H1 (cell line): Measurements from ENCODE around the gene PRSS36. TPM values are rescaled to one million over a fixed set of nuclear protein-coding genes. Genes with fewer than 3 reads are reported as not detected.
A peak's percentile ranks its signal among the peaks of the same experiment; 100 is the strongest.

Source experiments
- CTCF ChIA-PET: fragments of 300-600 bp; sonication (Branson Sonifier 250); formaldehyde crosslinking; loops from one replicate; lab custom pipeline; 2021; ENCODE audit not compliant: partially characterized antibody; lab: Charles Lee
- POLR2A ChIA-PET: fragments of 300-600 bp; sonication (Branson Sonifier 250); formaldehyde crosslinking; loops from one replicate; lab custom pipeline; 2021; ENCODE audit warnings: inconsistent platforms; ENCODE audit not compliant: partially characterized antibody; lab: Charles Lee
- DNase-seq, 2 experiments: peaks; one replicate each; pipeline versions ENCODE4 v3.0.0 to v3.0.0-alpha.2; 2010 to 2022; ENCODE audit warnings: low spot score in 2 of 2, low read depth in 1 of 2, mixed read lengths in 1 of 2
- FAIRE-seq: peaks from 2 replicates; lab custom pipeline; 2011; peaks lifted over from hg19 to GRCh38; lab: Jason Lieb, UNC
- H2AFZ ChIP-seq: 2 replicates; pipeline ENCODE4 v1.8.1; 2012; ENCODE audit warnings: low read length, inconsistent platforms
- H2AK5ac ChIP-seq: 2 replicates; pipeline ENCODE4 v1.6.1; 2013; ENCODE audit warnings: low read depth, low read length
- H2BK120ac ChIP-seq: replicated peaks from 2 replicates; pipeline ENCODE3; 2013; ENCODE audit warnings: low read depth, low read length, inconsistent platforms
- H2BK12ac ChIP-seq: 2 replicates; pipeline ENCODE4 v1.6.1; 2013; ENCODE audit warnings: low read depth, low read length
- H2BK15ac ChIP-seq: 2 replicates; pipeline ENCODE4 v1.6.1; 2013; ENCODE audit warnings: low read length
- H2BK20ac ChIP-seq: 2 replicates; pipeline ENCODE4 v1.6.1; 2013; ENCODE audit warnings: low read length
- H2BK5ac ChIP-seq: 2 replicates; pipeline ENCODE4 v1.6.1; 2013; ENCODE audit warnings: low read depth, low read length
- H3K14ac ChIP-seq: 2 replicates; pipeline ENCODE4 v1.6.1; 2013; ENCODE audit warnings: inconsistent platforms; ENCODE audit not compliant: insufficient read length
- H3K18ac ChIP-seq: 2 replicates; pipeline ENCODE4 v1.6.1; 2013; ENCODE audit warnings: low read length; ENCODE audit errors: extremely low read depth
- H3K23ac ChIP-seq: 2 replicates; pipeline ENCODE4 v1.6.1; 2013; ENCODE audit warnings: inconsistent platforms; ENCODE audit not compliant: insufficient read length
- H3K23me2 ChIP-seq: 2 replicates; pipeline ENCODE4 v1.6.1; 2013; ENCODE audit warnings: low read depth, low read length
- H3K27ac ChIP-seq: 2 replicates; pipeline ENCODE4 v1.6.1; 2011; ENCODE audit warnings: low read depth, low read length, inconsistent platforms
- H3K27me3 ChIP-seq, 4 experiments: replicated peaks in 1 of 4; 1 replicate in 1 of 4; 2 replicates in 3 of 4; pipeline versions ENCODE4 v1.6.1 to v1.8.1; 2011 to 2013; ENCODE audit warnings: low read length in 3 of 4, mild to moderate bottlenecking in 3 of 4, inconsistent platforms in 2 of 4, mixed read lengths in 2 of 4, moderate library complexity in 1 of 4; ENCODE audit not compliant: control insufficient read depth in 3 of 4, insufficient read depth in 3 of 4; ENCODE audit errors: extremely low read depth in 1 of 4
- H3K36me3 ChIP-seq, 4 experiments: 2 replicates each; pipeline versions ENCODE4 v1.6.1 to v1.8.1; 2011 to 2013; ENCODE audit warnings: mild to moderate bottlenecking in 4 of 4, low read length in 3 of 4, moderate library complexity in 2 of 4, control low read depth in 1 of 4, inconsistent platforms in 1 of 4; ENCODE audit not compliant: insufficient read depth in 4 of 4, control insufficient read depth in 2 of 4
- H3K4ac ChIP-seq: replicated peaks from 2 replicates; pipeline ENCODE3; 2013; ENCODE audit warnings: low read length, low read depth, mixed read lengths, inconsistent platforms; ENCODE audit not compliant: insufficient read length
- H3K4me1 ChIP-seq, 4 experiments: replicated peaks in 1 of 4; 1 replicate in 1 of 4; 2 replicates in 3 of 4; pipeline versions ENCODE4 v1.6.1 to v1.8.1; 2011 to 2013; ENCODE audit warnings: low read length in 3 of 4, inconsistent platforms in 2 of 4, mixed read lengths in 1 of 4; ENCODE audit not compliant: insufficient read depth in 4 of 4, control insufficient read depth in 3 of 4
- H3K4me2 ChIP-seq, 2 experiments: 2 replicates each; pipeline versions ENCODE4 v1.6.1 to v1.8.1; 2011 to 2013; ENCODE audit warnings: low read depth in 2 of 2, low read length in 2 of 2, control low read depth in 1 of 2, inconsistent platforms in 1 of 2, mild to moderate bottlenecking in 1 of 2; ENCODE audit not compliant: insufficient read depth in 1 of 2
- H3K4me3 ChIP-seq, 4 experiments: fragments of 200-600, 300-600 bp in 1 of 4; sonication (generic), shearing (Covaris generic), sonication (Bioruptor Twin) in 1 of 4; 2 replicates each; pipeline versions ENCODE4 v1.5.1 to v1.8.1; 2011 to 2016; ENCODE audit warnings: low read length in 4 of 4, low read depth in 3 of 4, control low read depth in 2 of 4, inconsistent platforms in 2 of 4, mild to moderate bottlenecking in 2 of 4, mixed read lengths in 1 of 4, moderate library complexity in 1 of 4; ENCODE audit not compliant: insufficient read depth in 2 of 4; ENCODE audit errors: extremely low read depth in 1 of 4
- H3K56ac ChIP-seq: replicated peaks from 2 replicates; pipeline ENCODE3; 2013; ENCODE audit warnings: low read depth, mild to moderate bottlenecking, mixed read lengths, low read length, inconsistent platforms; ENCODE audit not compliant: insufficient read length
- H3K79me1 ChIP-seq: 2 replicates; pipeline ENCODE4 v1.6.1; 2013; ENCODE audit warnings: low read depth, low read length, control low read depth
- H3K79me2 ChIP-seq, 2 experiments: 2 replicates each; pipeline versions ENCODE4 v1.6.1 to v1.8.1; 2012 to 2013; ENCODE audit warnings: low read length in 2 of 2, mild to moderate bottlenecking in 2 of 2, inconsistent platforms in 1 of 2; ENCODE audit not compliant: insufficient read depth in 2 of 2, control insufficient read depth in 1 of 2
- H3K9ac ChIP-seq, 4 experiments: replicated peaks in 1 of 4; 1 replicate in 1 of 4; 2 replicates in 3 of 4; pipeline versions ENCODE4 v1.6.1 to v1.8.1; 2011 to 2013; ENCODE audit warnings: low read depth in 3 of 4, low read length in 3 of 4, control low read depth in 2 of 4, mild to moderate bottlenecking in 2 of 4, moderate library complexity in 2 of 4, inconsistent platforms in 1 of 4; ENCODE audit errors: extremely low read depth in 1 of 4
- H3K9me3 ChIP-seq, 2 experiments: 2 replicates each; pipeline versions ENCODE4 v1.6.1 to v1.8.1; 2012 to 2013; ENCODE audit warnings: mild to moderate bottlenecking in 2 of 2, moderate library complexity in 2 of 2, control low read depth in 1 of 2, inconsistent platforms in 1 of 2, low read depth in 1 of 2, low read length in 1 of 2, mixed read lengths in 1 of 2; ENCODE audit not compliant: insufficient read depth in 2 of 2
- H4K20me1 ChIP-seq, 2 experiments: replicated peaks in 1 of 2; 2 replicates each; pipeline versions ENCODE3 to v1.8.1; 2011 to 2013; ENCODE audit warnings: inconsistent platforms in 2 of 2, low read length in 2 of 2, mild to moderate bottlenecking in 1 of 2; ENCODE audit not compliant: insufficient read depth in 2 of 2, control insufficient read depth in 1 of 2
- H4K5ac ChIP-seq: 2 replicates; pipeline ENCODE4 v1.6.1; 2013; ENCODE audit warnings: low read length, low read depth, mixed read lengths, inconsistent platforms; ENCODE audit not compliant: insufficient read length
- H4K8ac ChIP-seq: 2 replicates; pipeline ENCODE4 v1.8.0; 2013; ENCODE audit warnings: mild to moderate bottlenecking, moderate library complexity, low read length, inconsistent platforms; ENCODE audit not compliant: insufficient read depth; ENCODE audit errors: extremely low read depth
- H4K91ac ChIP-seq: replicated peaks from 2 replicates; pipeline ENCODE3; 2013; ENCODE audit warnings: low read length, mixed read lengths, inconsistent platforms; ENCODE audit not compliant: insufficient read length
- BCL11A ChIP-seq, 2 experiments: IDR thresholded peaks; one replicate each; pipeline ENCODE4 v1.6.1; 2011; ENCODE audit warnings: low read depth in 2 of 2, low read length in 2 of 2, mild to moderate bottlenecking in 2 of 2
- CEBPB ChIP-seq: IDR thresholded peaks from 2 replicates; pipeline ENCODE4 v1.6.1; 2012; ENCODE audit warnings: low read depth, low read length
- CHD1 ChIP-seq: IDR thresholded peaks from 2 replicates; pipeline ENCODE4 v1.6.1; 2012; ENCODE audit warnings: low read depth, low read length, improper control_type of control experiment
- GABPA ChIP-seq: IDR thresholded peaks from 2 replicates; pipeline ENCODE4 v1.6.1; 2011; ENCODE audit warnings: mild to moderate bottlenecking, low read length, moderate library complexity, borderline replicate concordance; ENCODE audit not compliant: insufficient read depth
- JUN ChIP-seq: IDR thresholded peaks from 2 replicates; pipeline ENCODE4 v1.6.1; 2011; ENCODE audit warnings: low read depth, mild to moderate bottlenecking, improper control_type of control experiment, low read length
- JUND ChIP-seq: IDR thresholded peaks from 2 replicates; pipeline ENCODE4 v1.6.1; 2011; ENCODE audit warnings: mild to moderate bottlenecking, improper control_type of control experiment, low read length
- POLR2AphosphoS5 ChIP-seq: IDR thresholded peaks from 2 replicates; pipeline ENCODE4 v1.6.1; 2011; ENCODE audit warnings: low read depth, low read length
- POU5F1 ChIP-seq: IDR thresholded peaks from 2 replicates; pipeline ENCODE4 v1.6.1; 2011; ENCODE audit warnings: low read depth, mild to moderate bottlenecking, low read length, moderate library complexity
- RNF2 ChIP-seq: fragments of 200-900, 300-1000 bp; sonication (generic); IDR thresholded peaks from 2 replicates; pipeline ENCODE4 v1.7.1; 2016; ENCODE audit warnings: borderline replicate concordance, low read depth, mild to moderate bottlenecking, antibody characterized with exemption, low read length; ENCODE audit not compliant: poor library complexity, severe bottlenecking; ENCODE audit errors: missing control alignments
- SIRT6 ChIP-seq: IDR thresholded peaks from one replicate; pipeline ENCODE4 v1.7.1; 2012; ENCODE audit warnings: low read length, inconsistent platforms
- SP2 ChIP-seq: IDR thresholded peaks from 2 replicates; pipeline ENCODE4 v1.6.1; 2012; ENCODE audit warnings: mild to moderate bottlenecking, low read length, inconsistent platforms
- SUZ12 ChIP-seq: fragments of 200-600 bp; sonication (generic); IDR thresholded peaks from 2 replicates; pipeline ENCODE4 v1.6.1; 2012; ENCODE audit warnings: mild to moderate bottlenecking, inconsistent platforms, low read length, moderate library complexity, mixed read lengths
- WGBS, 2 experiments: shearing (Covaris generic) in 1 of 2; methylation state at CpG; one replicate each; pipeline versions ENCODE4 v1.1.6 to v1.1.7; 2013 to 2015; ENCODE audit warnings: low lambda C conversion rate in 2 of 2, mixed read lengths in 2 of 2, inconsistent platforms in 1 of 2, low coverage in 1 of 2, missing lambda C conversion rate in 1 of 2; ENCODE audit not compliant: insufficient replicate concordance in 2 of 2, insufficient coverage in 1 of 2, insufficient read length in 1 of 2; ENCODE audit errors: extremely low coverage in 1 of 2, missing lambda C conversion rate in 1 of 2; 5-methylcytosine and 5-hydroxymethylcytosine counted together
- polyA plus RNA-seq, 7 experiments: library from polyadenylated mRNA; depleted of rRNA in 3 of 7; stranded (reverse) in 5 of 7; unstranded in 2 of 7; fragments of >200 nt in 5 of 7; fragments of 200-250 nt in 2 of 7; gene quantifications; 1 replicate in 5 of 7; 2 replicates in 1 of 7; 4 replicates in 1 of 7; pipeline versions ENCODE4 v1.2.1 to v1.2.3, GENCODE V29; 2011 to 2013; ENCODE audit warnings: missing spikeins in 2 of 7, mixed read lengths in 2 of 7
- total RNA-seq: library from RNA; stranded (reverse); fragmentation: NEBNext Ultra II Directional; extraction: Animal tissue kit (Norgen Biotek cat#: 25700); gene quantifications from 2 replicates; pipeline ENCODE4 v1.2.1, GENCODE V29; 2021
- TF ChIP-seq, protein P1 (sequence below): IDR thresholded peaks from 2 replicates; pipeline ENCODE4 v1.6.1; 2011; ENCODE audit warnings: low read length, improper control_type of control experiment

PRSS36 gene
- total and polyA plus RNA-seq, 2 of the 8 experiments (the other 6 are each of a cell fraction or from before 2014, with no cell fraction given), result 1.3 to 1.9 TPM

DNA sequence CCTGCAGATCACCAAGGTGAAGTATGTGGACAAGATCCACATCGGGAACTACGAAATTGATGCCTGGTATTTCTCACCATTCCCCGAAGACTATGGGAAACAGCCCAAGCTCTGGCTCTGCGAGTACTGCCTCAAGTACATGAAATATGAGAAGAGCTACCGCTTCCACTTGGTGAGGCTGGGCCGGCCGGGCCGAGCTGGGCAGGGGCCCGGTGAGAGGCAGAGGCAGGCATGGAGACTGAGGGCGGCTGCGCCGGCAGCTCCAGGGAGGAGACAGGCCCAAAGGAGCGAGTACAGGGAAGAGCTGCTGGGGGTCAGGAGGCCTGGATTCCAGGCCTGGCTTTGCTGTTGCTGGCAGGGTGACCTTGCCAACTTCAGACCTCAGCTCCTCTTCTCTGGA, 22.7 kb downstream of the PRSS36 start:
- no peak overlapping the region for H3K4ac ChIP-seq
- 88% methylated on average over 13 of the region's 13 CpGs; no CpG with 5 or more reads in 1 of the 2 experiments for WGBS, 2 experiments
- H3K9me3 ChIP-seq, result no peaks in the 10 kb centered on the region
- H2AK5ac ChIP-seq, result no peak overlapping the region
- no peak overlapping the region for H3K14ac ChIP-seq
- peak overlapping the region; percentile 42; the same call in 1 of the 2 replicates for H4K8ac ChIP-seq
- POLR2A ChIA-PET, result interaction anchor here (0.7 to 34.9 kb wide), 6 partner anchors 6 to 57 kb away, joined by 3 to 713 read pairs (median 4); partner anchors contain the start of genes BCKDK, FUS, KAT8 and PRSS36
- H3K27ac ChIP-seq, result no peak overlapping the region
- H3K36me3 ChIP-seq, result peaks cover 11 to 20% (median 18%) of the 10 kb centered on the region in 4 experiments
- no peak overlapping the region for H2BK20ac ChIP-seq
- no peak overlapping the region for H3K9ac ChIP-seq
- H3K79me1 ChIP-seq, result no peaks in the 10 kb centered on the region; the same call in 1 of the 2 replicates
- H2AFZ ChIP-seq, result no peak overlapping the region
- H2BK12ac ChIP-seq, result no peak overlapping the region
- no peaks in the 10 kb centered on the region for H4K20me1 ChIP-seq
- no peak overlapping the region for H3K56ac ChIP-seq
- H3K23me2 ChIP-seq, result no peaks in the 10 kb centered on the region
- H2BK15ac ChIP-seq, result no peak overlapping the region
- no peak for FAIRE-seq
- no peak overlapping the region for H2BK120ac ChIP-seq
- no peak overlapping the region for H3K4me3 ChIP-seq
- H3K18ac ChIP-seq, result no peak overlapping the region
- peaks cover 0 to 20% (median 15%) of the 10 kb centered on the region in 4 experiments; a peak in 6 of 7 replicates for H3K4me1 ChIP-seq
- H3K23ac ChIP-seq, result no peak overlapping the region
- H3K27me3 ChIP-seq, result no peaks in the 10 kb centered on the region
- CTCF ChIA-PET, result interaction anchor here (0.9 to 2.1 kb wide), 7 partner anchors 8 to 141 kb away, joined by 3 to 6 read pairs (median 3); partner anchors contain the start of gene PRSS8
- no peak overlapping the region for H3K4me2 ChIP-seq
- H4K5ac ChIP-seq, result no peak overlapping the region
- no peak overlapping the region for H2BK5ac ChIP-seq
- DNase-seq, result no peak
- H4K91ac ChIP-seq, result no peak overlapping the region
- no peaks in the 10 kb centered on the region for H3K79me2 ChIP-seq
- TF ChIP-seq POU5F1 (no peak), POLR2AphosphoS5 (no peak), JUN (no peak), RNF2 (no peak), CHD1 (no peak), SIRT6 (no peak), CEBPB (no peak), BCL11A (IDR thresholded peaks at IDR 0.05; ENCODE audit: low read depth in 2 of 2, low read length in 2 of 2) (no peak), SP2 (no peak), JUND (no peak), GABPA (no peak), SUZ12 (no peak)
- TF ChIP-seq, protein P1, sequence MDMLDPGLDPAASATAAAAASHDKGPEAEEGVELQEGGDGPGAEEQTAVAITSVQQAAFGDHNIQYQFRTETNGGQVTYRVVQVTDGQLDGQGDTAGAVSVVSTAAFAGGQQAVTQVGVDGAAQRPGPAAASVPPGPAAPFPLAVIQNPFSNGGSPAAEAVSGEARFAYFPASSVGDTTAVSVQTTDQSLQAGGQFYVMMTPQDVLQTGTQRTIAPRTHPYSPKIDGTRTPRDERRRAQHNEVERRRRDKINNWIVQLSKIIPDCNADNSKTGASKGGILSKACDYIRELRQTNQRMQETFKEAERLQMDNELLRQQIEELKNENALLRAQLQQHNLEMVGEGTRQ, result no peak
